GM12878 (cell line): ENCODE measurements around the gene RCVRN. TPM values are rescaled to one million over a fixed set of nuclear protein-coding genes. Genes with fewer than 3 reads are reported as not detected.

Experiments used
- ATAC-seq: fragments of 200-7000 bp; cut with Tn5 transposase; 3 replicates; pipeline ENCODE4 v1.9.1; 2020; ENCODE audit warnings: mild to moderate bottlenecking, moderate library complexity
- BruUV-seq: library from RNA; stranded (reverse); fragments of 400-500 nt; replicated peaks from 2 replicates; lab custom pipeline; 2021; lab: Mats Ljungman, UMichigan
- CTCF ChIA-PET: fragments of 300-600 bp; sonication (Branson Sonifier 250); formaldehyde crosslinking; extraction: SDS; loops from one replicate; lab custom pipeline; 2021; ENCODE audit warnings: inconsistent platforms; lab: Yijun Ruan, JAX
- POLR2A ChIA-PET: fragments of 350-600 bp; formaldehyde crosslinking; extraction: SDS; loops from one replicate; lab custom pipeline; 2021; ENCODE audit warnings: inconsistent platforms; lab: Charles Lee
- RAD21 ChIA-PET: fragments of 300-600 bp; sonication (Branson Sonifier 250); formaldehyde crosslinking; loops from one replicate; lab custom pipeline; 2023; ENCODE audit warnings: antibody characterized with exemption; ENCODE audit not compliant: unreplicated experiment; lab: Charles Lee
- SMC1A ChIA-PET: fragments of 300-600 bp; sonication (Branson Sonifier 250); formaldehyde crosslinking; loops from one replicate; lab custom pipeline; 2023; ENCODE audit not compliant: unreplicated experiment, uncharacterized antibody; lab: Charles Lee
- DNase-seq: peaks from one replicate; pipeline ENCODE4 v3.0.0-alpha.2; 2011; ENCODE audit warnings: low read depth, low spot score
- FAIRE-seq: peaks from 3 replicates; lab custom pipeline; 2011; peaks lifted over from hg19 to GRCh38; lab: Jason Lieb, UNC
- H2AFZ ChIP-seq: 2 replicates; pipeline ENCODE4 v1.6.0; 2011; ENCODE audit warnings: low read depth, low read length, control low read depth; ENCODE audit not compliant: control insufficient read depth
- H3K27ac ChIP-seq: 2 replicates; pipeline ENCODE4 v1.5.1; 2011; ENCODE audit warnings: control low read depth; ENCODE audit not compliant: control insufficient read depth, insufficient read depth
- H3K27me3 ChIP-seq, 2 experiments: replicated peaks in 1 of 2; 2 replicates each; pipeline versions ENCODE4 v1.6.0 to v1.6.1; 2011; ENCODE audit warnings: low read length in 1 of 2; ENCODE audit not compliant: control insufficient read depth in 2 of 2, insufficient read depth in 2 of 2
- H3K36me3 ChIP-seq, 2 experiments: 2 replicates each; pipeline ENCODE4 v1.5.1; 2011; ENCODE audit warnings: low read length in 1 of 2; ENCODE audit not compliant: control insufficient read depth in 2 of 2, insufficient read depth in 2 of 2
- H3K4me1 ChIP-seq: 2 replicates; pipeline ENCODE4 v1.6.1; 2011; ENCODE audit warnings: mild to moderate bottlenecking, low read length, moderate library complexity, mixed read lengths; ENCODE audit not compliant: control insufficient read depth, insufficient read depth
- H3K4me2 ChIP-seq: 2 replicates; pipeline ENCODE4 v1.6.0; 2011; ENCODE audit warnings: control low read depth; ENCODE audit not compliant: control insufficient read depth, insufficient read depth
- H3K4me3 ChIP-seq: fragments of 200-600 bp; sonication (generic); 2 replicates; pipeline ENCODE4 v1.5.1; 2016
- H3K79me2 ChIP-seq: 2 replicates; pipeline ENCODE4 v1.6.0; 2011; ENCODE audit warnings: low read length; ENCODE audit not compliant: control insufficient read depth, insufficient read depth
- H3K9ac ChIP-seq: 2 replicates; pipeline ENCODE4 v1.8.0; 2011; ENCODE audit warnings: low read length, control low read depth, mixed read lengths; ENCODE audit not compliant: control insufficient read depth, insufficient read depth
- H3K9me3 ChIP-seq: replicated peaks from 3 replicates; pipeline ENCODE4 v1.5.1; 2011; ENCODE audit warnings: mild to moderate bottlenecking, low read length; ENCODE audit not compliant: control insufficient read depth, insufficient read depth
- H4K20me1 ChIP-seq: 2 replicates; pipeline ENCODE4 v1.6.0; 2011; ENCODE audit not compliant: control insufficient read depth, insufficient read depth
- BCL11A ChIP-seq: IDR thresholded peaks from 2 replicates; pipeline ENCODE4 v1.6.1; 2011; ENCODE audit warnings: low read depth, low read length
- CBX5 ChIP-seq: sonication (generic); IDR thresholded peaks from 2 replicates; pipeline ENCODE4 v1.6.1; 2016; ENCODE audit warnings: low read depth, moderate library complexity, mild to moderate bottlenecking, inconsistent platforms
- FOXM1 ChIP-seq: IDR thresholded peaks from 2 replicates; pipeline ENCODE4 v1.6.1; 2012; ENCODE audit warnings: low read depth, mild to moderate bottlenecking, inconsistent platforms, low read length, moderate library complexity
- IKZF1 ChIP-seq: fragments of 450-650 bp; conservative IDR thresholded peaks from 2 replicates; pipeline ENCODE4 v1.6.1; 2017; ENCODE audit warnings: antibody characterized with exemption, mild to moderate bottlenecking
- MEF2B ChIP-seq: fragments of 450-650 bp; IDR thresholded peaks from 2 replicates; pipeline ENCODE4 v1.6.1; 2018; ENCODE audit warnings: mild to moderate bottlenecking, moderate library complexity; ENCODE audit not compliant: partially characterized antibody, poor library complexity, severe bottlenecking
- MXI1 ChIP-seq: fragments of 150-350 bp; IDR thresholded peaks from 2 replicates; pipeline ENCODE4 v1.6.1; 2011; ENCODE audit warnings: low read depth, mild to moderate bottlenecking, inconsistent platforms, low read length, improper control_type of control experiment
- MYB ChIP-seq: fragments of 150-350 bp; IDR thresholded peaks from 2 replicates; pipeline ENCODE4 v1.6.1; 2014; ENCODE audit warnings: mild to moderate bottlenecking, low read depth, low read length, borderline replicate concordance
- RELA ChIP-seq: fragments of 450-650 bp; IDR thresholded peaks from 2 replicates; pipeline ENCODE4 v1.8.0; 2014; ENCODE audit warnings: borderline replicate concordance; ENCODE audit not compliant: partially characterized antibody
- SPI1 ChIP-seq: IDR thresholded peaks from 2 replicates; pipeline ENCODE4 v1.6.1; 2011; ENCODE audit warnings: low read depth, mild to moderate bottlenecking, low read length, moderate library complexity, borderline replicate concordance; ENCODE audit not compliant: insufficient read depth
- WGBS: methylation state at CpG from one replicate; pipeline ENCODE4 v1.1.6; 2016; ENCODE audit warnings: low lambda C conversion rate; ENCODE audit not compliant: insufficient replicate concordance, insufficient coverage; ENCODE audit errors: missing lambda C conversion rate; 5-methylcytosine and 5-hydroxymethylcytosine counted together
- in situ Hi-C: fragments of 300-500 bp; cut with MboI; formaldehyde crosslinking; loops from 9 replicates; pipeline ENCODE4 v1.14.3; 2018; ENCODE audit warnings: mixed read lengths
- intact Hi-C: fragments of 100-400 bp; cut with micrococcal nuclease; formaldehyde crosslinking; loops from one replicate; pipeline ENCODE4 v1.14.2; 2022; ENCODE audit not compliant: unreplicated experiment
- polyA plus RNA-seq, 11 experiments: library from polyadenylated mRNA; depleted of rRNA in 4 of 11; unstranded in 6 of 11; stranded (reverse) in 5 of 11; fragments of >200 nt; fragmentation: Nextera tagmentation in 4 of 11; fragmentation: Illumina TruSeq in 1 of 11; extraction: Ambion mirVana in 4 of 11; extraction: Trizol in 1 of 11; gene quantifications; 1 replicate in 1 of 11; 2 replicates in 10 of 11; pipeline versions ENCODE4 v1.2.1 to v1.2.3, GENCODE V29; 2011 to 2016; ENCODE audit warnings: inconsistent platforms in 2 of 11, missing spikeins in 2 of 11, low read depth in 1 of 11
- total RNA-seq, 4 experiments: library from RNA; depleted of rRNA in 3 of 4; stranded (reverse); fragments of >200 nt in 3 of 4; fragmentation: Illumina TruSeq in 1 of 4; extraction: Trizol in 1 of 4; gene quantifications; 2 replicates each; pipeline versions ENCODE4 v1.2.1 to v1.2.3, GENCODE V29; 2013 to 2021
- TF ChIP-seq, protein P1 (sequence below): fragments of 450-650 bp; conservative IDR thresholded peaks from 2 replicates; pipeline ENCODE4 v1.6.1; 2017; ENCODE audit warnings: mild to moderate bottlenecking, moderate library complexity

The RCVRN gene
- total and polyA plus RNA-seq, 10 of the 15 experiments (the other 5 are each of a cell fraction or from before 2014, with no cell fraction given): 0.07 to 0.23 (median 0.14) TPM; not detected in 6

GRCh38 chr17:9940841-9941240, 35.8 kb upstream of the RCVRN start:
- no peak overlapping the region for H3K4me2 ChIP-seq
- ATAC-seq: no peak
- no peaks in the 10 kb centered on the region for H3K27me3 ChIP-seq
- no peaks in the 10 kb centered on the region for H4K20me1 ChIP-seq
- H3K27ac ChIP-seq: no peak overlapping the region
- no peak for FAIRE-seq
- SMC1A ChIA-PET: no interaction called here
- no peak overlapping the region for H2AFZ ChIP-seq
- no peak overlapping the region for H3K4me3 ChIP-seq
- CTCF ChIA-PET: interaction anchor here (1.1 kb wide), 1 partner anchor 12 kb away, joined by 4 read pairs; no protein-coding TSS in a partner anchor
- no peaks in the 10 kb centered on the region for H3K79me2 ChIP-seq
- DNase-seq: no peak
- TF ChIP-seq IKZF1 (no peak), MYB (no peak), BCL11A (no peak), FOXM1 (no peak), MXI1 (no peak), RELA (no peak), SPI1 (no peak), MEF2B (no peak), CBX5 (no peak)
- TF ChIP-seq, protein P1, sequence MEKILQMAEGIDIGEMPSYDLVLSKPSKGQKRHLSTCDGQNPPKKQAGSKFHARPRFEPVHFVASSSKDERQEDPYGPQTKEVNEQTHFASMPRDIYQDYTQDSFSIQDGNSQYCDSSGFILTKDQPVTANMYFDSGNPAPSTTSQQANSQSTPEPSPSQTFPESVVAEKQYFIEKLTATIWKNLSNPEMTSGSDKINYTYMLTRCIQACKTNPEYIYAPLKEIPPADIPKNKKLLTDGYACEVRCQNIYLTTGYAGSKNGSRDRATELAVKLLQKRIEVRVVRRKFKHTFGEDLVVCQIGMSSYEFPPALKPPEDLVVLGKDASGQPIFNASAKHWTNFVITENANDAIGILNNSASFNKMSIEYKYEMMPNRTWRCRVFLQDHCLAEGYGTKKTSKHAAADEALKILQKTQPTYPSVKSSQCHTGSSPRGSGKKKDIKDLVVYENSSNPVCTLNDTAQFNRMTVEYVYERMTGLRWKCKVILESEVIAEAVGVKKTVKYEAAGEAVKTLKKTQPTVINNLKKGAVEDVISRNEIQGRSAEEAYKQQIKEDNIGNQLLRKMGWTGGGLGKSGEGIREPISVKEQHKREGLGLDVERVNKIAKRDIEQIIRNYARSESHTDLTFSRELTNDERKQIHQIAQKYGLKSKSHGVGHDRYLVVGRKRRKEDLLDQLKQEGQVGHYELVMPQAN: no peak
- BruUV-seq: no TSS peak
- intact Hi-C loops: no loop called here
- in situ Hi-C loops: no loop called here
- 60% methylated on average over 9 of the region's 9 CpGs for WGBS
- peaks cover 2% of the 10 kb centered on the region; the same call in 1 of the 3 replicates for H3K9me3 ChIP-seq
- no peak overlapping the region for H3K9ac ChIP-seq
- H3K36me3 ChIP-seq: no peaks in the 10 kb centered on the region; a peak in 1 of 4 replicates
- H3K4me1 ChIP-seq: no peaks in the 10 kb centered on the region
- POLR2A ChIA-PET: no interaction called here
- RAD21 ChIA-PET: no interaction called here
